ENCODE results near the gene CHM. TPM values are rescaled to one million over a fixed set of nuclear protein-coding genes. Genes with fewer than 3 reads are reported as not detected.

Gene CHM
- total RNA-seq, 4 donors from 2014 or later = 17.0 to 54.0 (median 23.0) TPM

GRCh38 chrX:85914431-85914830, 132.9 kb downstream of the CHM start:
- TF ChIP-seq, protein P1, sequence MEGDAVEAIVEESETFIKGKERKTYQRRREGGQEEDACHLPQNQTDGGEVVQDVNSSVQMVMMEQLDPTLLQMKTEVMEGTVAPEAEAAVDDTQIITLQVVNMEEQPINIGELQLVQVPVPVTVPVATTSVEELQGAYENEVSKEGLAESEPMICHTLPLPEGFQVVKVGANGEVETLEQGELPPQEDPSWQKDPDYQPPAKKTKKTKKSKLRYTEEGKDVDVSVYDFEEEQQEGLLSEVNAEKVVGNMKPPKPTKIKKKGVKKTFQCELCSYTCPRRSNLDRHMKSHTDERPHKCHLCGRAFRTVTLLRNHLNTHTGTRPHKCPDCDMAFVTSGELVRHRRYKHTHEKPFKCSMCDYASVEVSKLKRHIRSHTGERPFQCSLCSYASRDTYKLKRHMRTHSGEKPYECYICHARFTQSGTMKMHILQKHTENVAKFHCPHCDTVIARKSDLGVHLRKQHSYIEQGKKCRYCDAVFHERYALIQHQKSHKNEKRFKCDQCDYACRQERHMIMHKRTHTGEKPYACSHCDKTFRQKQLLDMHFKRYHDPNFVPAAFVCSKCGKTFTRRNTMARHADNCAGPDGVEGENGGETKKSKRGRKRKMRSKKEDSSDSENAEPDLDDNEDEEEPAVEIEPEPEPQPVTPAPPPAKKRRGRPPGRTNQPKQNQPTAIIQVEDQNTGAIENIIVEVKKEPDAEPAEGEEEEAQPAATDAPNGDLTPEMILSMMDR (IDR thresholded peaks at IDR 0.05; ENCODE audit: low read depth) = no peak

- TF ChIP-seq, protein P1 (IDR thresholded peaks at IDR 0.05; ENCODE audit: low read depth) = no peak
Measured at GRCh38 chrX:85907316-85907715, 140.0 kb downstream of the CHM start.

DNA sequence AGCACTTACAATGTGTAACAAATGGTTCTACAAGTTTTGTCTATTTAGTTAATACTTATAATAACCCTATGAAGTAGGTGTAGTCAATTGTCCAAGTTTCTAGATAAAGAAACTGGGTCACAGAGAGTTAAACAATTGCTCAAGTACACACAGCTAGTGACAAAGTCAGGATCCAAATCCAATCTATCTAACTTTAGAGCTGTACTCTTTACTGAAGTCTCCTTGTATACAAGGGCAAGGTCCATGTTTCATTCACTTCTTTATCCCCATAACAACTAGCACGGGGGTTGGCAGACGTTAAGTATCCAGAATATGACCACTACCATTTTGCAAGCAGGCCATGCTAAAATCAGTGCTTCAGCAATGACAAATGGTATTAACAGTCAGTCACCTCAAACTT, 141.0 kb downstream of the CHM start:
- TF ChIP-seq, protein P1 (IDR thresholded peaks at IDR 0.05; ENCODE audit: low read depth) = no peak

GRCh38 chrX:85905851-85906250, 141.5 kb downstream of the CHM start:
- TF ChIP-seq, protein P1 (IDR thresholded peaks at IDR 0.05; ENCODE audit: low read depth) = no peak

GRCh38 chrX:85903692-85904471, 143.5 kb downstream of the CHM start:
- TF ChIP-seq, protein P1 (IDR thresholded peaks at IDR 0.05; ENCODE audit: low read depth) = no peak

- TF ChIP-seq, protein P1 (IDR thresholded peaks at IDR 0.05; ENCODE audit: low read depth) = no peak
Measured at GRCh38 chrX:85897362-85898126, 149.8 kb downstream of the CHM start.

DNA sequence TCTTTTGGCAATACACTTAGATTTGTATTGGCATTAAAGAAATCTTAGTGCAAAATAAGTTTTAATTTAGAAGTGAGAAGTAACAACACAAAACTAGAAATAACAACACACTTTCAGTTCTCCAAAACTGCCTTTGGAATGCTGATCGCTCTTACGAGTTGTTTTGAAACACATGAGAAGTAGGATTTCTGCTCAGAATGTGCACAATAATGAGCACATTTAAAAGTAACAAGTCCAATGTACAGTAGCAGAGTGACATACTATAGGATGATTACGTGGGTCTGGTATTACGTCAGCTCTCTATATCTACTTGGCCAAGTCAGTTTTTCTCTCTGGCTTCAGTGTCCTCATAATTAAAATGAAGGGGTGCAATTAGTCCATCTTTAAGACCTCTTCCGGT, 164.8 kb downstream of the CHM start:
- TF ChIP-seq, protein P1 (IDR thresholded peaks at IDR 0.05; ENCODE audit: low read depth) = no peak
